NCI-H2107 treated with DMSO at 0.1 percent for 48 hours (cell line): ENCODE data around the gene TRMT2A.
A peak's percentile ranks its signal among the peaks of the same experiment; 100 is the strongest.
"Not testable (repeated sequence)": the region's sequence is repeated elsewhere in the genome, so short reads cannot be mapped to it uniquely, and the experiment has no call there.

ENCODE experiments used
- DNase-seq: peaks from one replicate; lab custom pipeline; 2025; ENCODE audit not compliant: unreplicated experiment; lab: John Stamatoyannopoulos, UW

TRMT2A gene, protein sequence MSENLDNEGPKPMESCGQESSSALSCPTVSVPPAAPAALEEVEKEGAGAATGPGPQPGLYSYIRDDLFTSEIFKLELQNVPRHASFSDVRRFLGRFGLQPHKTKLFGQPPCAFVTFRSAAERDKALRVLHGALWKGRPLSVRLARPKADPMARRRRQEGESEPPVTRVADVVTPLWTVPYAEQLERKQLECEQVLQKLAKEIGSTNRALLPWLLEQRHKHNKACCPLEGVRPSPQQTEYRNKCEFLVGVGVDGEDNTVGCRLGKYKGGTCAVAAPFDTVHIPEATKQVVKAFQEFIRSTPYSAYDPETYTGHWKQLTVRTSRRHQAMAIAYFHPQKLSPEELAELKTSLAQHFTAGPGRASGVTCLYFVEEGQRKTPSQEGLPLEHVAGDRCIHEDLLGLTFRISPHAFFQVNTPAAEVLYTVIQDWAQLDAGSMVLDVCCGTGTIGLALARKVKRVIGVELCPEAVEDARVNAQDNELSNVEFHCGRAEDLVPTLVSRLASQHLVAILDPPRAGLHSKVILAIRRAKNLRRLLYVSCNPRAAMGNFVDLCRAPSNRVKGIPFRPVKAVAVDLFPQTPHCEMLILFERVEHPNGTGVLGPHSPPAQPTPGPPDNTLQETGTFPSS

GRCh38 chr22:20116951-20117632 lies at the start of gene TRMT2A:
Gene TRMT2A, minus strand, starts transcription at chr22:20117226. Its CDS starts 320 bp downstream, at chr22:20116906.
- peak; percentile 70 for DNase-seq

- DNase-seq = no peak
Observed at GRCh38 chr22:20166703-20167102, 49.7 kb upstream of the TRMT2A start.

DNA sequence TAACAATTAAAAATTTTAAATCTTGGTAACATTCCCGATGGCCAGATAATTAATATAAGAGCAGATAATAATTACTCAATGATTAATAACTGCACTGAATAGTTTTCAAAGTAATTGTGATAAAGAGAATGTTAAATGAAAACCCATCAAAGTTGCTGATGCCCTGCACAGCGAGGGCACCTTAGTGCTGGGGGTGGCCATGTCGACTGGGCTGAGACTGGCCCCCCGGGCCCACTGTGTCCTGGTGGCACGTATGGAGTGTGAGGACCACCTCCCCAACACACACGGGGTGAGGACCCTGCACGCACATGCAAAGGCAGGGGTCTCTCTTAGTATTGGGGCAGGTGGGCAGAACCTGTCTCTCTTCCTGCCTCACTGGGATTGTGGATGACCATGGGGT lies 48.9 kb upstream of the TRMT2A start:
- DNase-seq = no peak

- no peak for DNase-seq
Observed at GRCh38 chr22:20165421-20165820, 48.4 kb upstream of the TRMT2A start.

GRCh38 chr22:20164863-20165262 lies 47.8 kb upstream of the TRMT2A start:
- no peak for DNase-seq

- DNase-seq = no peak
Observed at GRCh38 chr22:20160041-20160440, 43.0 kb upstream of the TRMT2A start.

DNA sequence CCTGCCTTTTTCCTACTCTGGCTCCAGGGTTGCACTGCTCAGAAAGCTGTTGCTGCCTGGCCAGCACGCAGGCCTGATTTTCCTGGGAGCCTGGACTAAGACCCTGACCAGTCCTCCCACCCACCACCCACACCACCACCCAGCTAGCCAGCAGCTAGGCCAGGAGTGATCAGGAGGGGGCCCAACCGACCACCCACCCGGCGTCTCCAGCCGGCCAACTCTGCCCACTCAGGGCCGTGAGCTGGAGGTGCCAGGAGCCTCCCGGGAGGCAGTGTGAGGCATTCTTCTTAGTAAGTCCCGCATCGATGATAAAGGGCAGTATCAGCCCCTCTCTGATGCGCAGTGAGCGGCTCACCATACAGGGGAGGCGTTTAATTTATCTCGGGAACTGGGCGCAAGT lies 42.5 kb upstream of the TRMT2A start:
- DNase-seq = not testable (repeated sequence)

GRCh38 chr22:20159076-20159475 lies 42.0 kb upstream of the TRMT2A start:
- no peak for DNase-seq

GRCh38 chr22:20158391-20159036 lies 41.5 kb upstream of the TRMT2A start:
- DNase-seq = no peak

GRCh38 chr22:20157430-20158183 lies 40.6 kb upstream of the TRMT2A start:
- no peak for DNase-seq

DNA sequence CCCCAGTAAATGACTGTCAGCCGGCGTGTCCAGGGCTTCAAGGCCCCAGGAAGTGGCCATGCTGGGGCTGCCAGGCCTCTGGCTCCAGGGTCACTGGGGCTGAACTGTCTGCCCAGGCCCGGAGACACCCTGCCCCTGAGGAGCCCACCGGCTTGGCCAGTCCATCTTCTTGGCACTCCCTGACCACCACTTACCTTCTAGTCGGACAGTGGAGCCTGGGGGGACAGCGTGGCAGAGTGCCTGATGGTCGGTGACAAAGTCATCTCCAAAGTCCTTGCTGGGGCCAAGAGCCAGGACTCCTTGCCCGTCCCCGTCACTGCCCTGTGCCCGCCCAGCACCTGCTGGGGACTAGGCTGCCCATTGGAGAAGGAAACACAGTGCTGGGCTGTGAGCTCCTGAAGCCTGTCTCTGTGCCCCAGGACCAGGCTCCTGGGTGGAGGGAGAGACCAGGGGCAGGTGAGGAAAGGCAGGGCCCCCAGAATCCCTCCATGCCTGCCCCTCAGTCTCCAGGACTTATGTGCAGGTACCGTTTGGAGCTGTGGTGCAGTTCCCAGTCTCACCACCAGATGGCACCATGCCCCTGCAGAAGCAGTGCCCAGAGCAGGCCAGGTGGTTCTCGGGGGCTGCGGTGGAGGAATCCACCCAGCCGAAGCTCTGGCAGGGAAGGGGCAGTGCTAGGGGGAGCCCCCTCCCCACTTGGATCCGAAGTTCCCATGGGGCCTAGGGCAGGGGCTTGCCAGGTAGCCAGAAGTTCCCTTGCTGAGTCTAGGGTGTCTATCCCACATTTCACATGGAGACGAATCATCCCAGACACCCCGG lies 39.8 kb upstream of the TRMT2A start:
- no peak for DNase-seq

GRCh38 chr22:20156042-20156389 lies 39.0 kb upstream of the TRMT2A start:
- DNase-seq = no peak

GRCh38 chr22:20155330-20156041 lies 38.5 kb upstream of the TRMT2A start:
- peak; percentile 9 for DNase-seq

DNA sequence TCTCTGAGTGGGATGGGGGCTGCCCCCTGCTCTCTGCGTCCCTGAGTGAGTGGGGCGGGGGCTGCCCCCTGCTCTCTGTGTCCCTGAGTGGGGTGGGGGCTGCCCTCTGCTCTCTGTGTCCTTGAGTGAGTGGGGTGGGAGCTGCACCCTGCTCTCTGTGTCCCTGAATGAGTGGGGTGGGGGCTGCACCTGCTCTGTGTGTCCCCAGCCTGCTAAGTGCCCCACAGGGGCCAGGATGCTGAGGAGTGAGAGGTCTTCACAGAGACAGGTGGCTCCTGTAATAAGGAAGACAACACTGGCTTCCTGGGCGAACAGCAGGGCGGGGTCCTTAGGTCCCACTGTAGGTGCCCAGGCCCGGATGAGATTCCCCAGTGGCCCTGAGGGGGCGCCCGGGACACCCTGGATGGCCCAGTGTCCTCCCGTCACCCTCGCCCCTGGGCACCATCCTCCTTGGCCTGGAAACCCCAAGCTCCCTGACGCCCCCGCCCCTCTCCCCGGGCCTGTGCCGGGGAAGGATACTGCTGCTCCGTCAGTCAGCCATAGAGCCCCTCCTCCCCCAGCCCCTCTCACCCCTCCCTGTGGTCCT lies 37.7 kb upstream of the TRMT2A start:
- DNase-seq = no peak

DNA sequence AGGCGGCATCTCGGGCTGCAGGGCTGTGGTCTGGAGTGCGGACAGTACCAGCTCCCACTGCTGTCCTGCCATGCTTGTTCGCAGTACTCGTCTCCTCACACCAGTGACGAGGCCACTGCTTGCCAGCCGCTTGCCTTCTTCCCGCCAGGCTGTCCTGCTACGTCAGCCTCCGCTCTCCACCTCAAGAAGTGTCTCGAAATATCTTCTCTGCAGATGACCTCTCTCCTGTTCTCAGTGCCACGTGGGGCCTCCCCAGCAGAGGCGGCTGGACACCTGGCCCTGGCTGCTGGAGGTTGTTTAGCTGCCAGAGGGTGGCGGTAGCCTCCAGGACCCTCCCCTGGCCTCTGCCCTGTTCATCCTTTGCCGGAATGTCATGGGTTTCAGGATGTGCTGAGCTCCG lies 36.9 kb upstream of the TRMT2A start:
- no peak for DNase-seq

DNA sequence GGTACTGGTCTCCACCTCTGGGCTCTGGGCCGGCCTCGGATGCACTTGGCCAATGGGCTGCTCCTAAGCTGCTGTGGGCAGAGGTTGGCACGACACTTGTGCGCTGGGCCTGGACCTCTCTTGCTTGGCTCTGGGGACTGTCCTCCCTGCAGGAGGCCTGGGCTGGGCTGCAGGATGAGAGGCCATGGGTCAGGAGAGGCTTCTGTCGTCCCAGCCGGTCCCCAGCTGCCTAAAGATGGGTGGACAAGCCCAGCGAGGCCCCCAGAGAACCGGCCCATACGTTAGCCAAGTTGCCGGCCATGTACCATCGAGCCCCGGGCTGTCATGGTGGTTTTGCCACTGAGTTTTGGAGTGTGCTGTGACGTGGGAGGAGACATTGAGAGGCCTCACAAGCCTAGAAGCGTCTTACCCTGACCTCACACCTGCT lies 35.5 kb upstream of the TRMT2A start:
- DNase-seq = no peak

DNA sequence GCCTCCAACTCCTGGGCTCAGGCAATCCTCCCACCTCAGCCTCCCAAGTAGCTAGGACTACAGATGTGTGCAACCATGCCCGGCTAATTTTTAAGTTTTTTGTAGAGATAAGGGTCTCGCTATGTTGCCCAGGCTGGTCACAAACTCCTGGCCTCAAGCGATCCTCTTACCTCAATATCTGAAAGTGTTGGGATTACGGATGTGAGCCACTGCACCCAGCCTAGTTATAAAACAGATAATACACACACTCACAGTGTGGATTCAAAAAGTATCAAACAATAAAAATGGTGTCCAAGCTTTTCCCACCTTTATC lies 34.2 kb upstream of the TRMT2A start:
- DNase-seq = no peak

DNA sequence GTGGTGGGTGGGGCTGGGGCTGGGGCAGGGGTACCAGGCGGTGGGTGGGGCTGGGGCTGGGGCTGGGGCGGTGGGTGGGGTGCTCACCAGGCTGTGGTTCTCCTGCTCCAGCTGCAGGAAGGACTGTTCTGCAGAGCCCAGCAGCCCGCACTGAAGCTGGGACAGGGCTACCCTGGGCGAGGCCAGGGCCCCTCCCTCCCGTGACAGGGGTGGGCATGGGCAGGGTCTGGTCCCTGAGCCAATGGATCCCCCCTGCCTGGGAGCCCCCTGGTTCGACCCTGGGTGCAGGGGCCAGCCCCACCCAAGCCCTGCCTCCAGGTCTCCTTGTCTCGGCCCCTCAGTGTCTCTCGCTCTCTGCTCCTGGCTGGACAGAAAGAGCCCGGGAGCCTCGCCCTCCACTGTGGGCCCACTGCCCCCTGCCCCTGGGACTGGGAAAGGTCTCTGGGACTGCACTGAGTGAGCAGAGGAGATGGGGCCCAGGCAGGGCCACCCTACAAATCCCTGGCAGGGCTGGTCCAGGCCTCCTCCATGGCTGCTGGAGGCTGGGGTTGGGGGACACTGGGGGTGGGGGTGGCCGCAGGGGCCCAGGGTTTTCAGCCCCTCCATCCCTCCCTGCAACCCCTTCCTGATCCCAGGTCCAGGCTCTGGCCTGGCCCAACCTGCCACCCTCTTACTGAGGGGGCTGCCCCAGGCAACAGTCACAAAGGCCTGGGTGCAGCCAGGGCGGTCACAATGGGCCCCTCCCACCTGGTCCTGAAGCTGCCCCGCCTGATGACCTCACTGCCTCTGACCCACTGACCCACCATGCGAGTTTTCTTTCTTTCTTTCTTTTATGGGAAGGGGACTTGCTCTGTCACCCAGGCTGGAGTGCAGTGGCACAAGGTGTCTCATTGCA lies 33.6 kb upstream of the TRMT2A start, which contains the start of gene CCDC188:
Gene CCDC188 (minus strand): TSS at position 675 of the 895 bp plus-strand sequence. CDS start 69 bp downstream, at position 606.
- no peak for DNase-seq
